ENCODE results near the gene IRF2BPL. TPM values are rescaled to one million over a fixed set of nuclear protein-coding genes. Genes with fewer than 3 reads are reported as not detected.
A peak's percentile ranks its signal among the peaks of the same experiment; 100 is the strongest.

The IRF2BPL gene
- total RNA-seq, 2 donors from 2014 or later, result 26.7 to 52.1 TPM

GRCh38 chr14:77061630-77062257 lies 33.2 kb upstream of the IRF2BPL start:
- TF ChIP-seq CTCF (IDR thresholded peaks at IDR 0.05) (no peak), POLR2A (IDR thresholded peaks at IDR 0.05) (no peak)
- Histone ChIP-seq H3K9me3 (no peaks in the 10 kb centered on the region), H3K27ac (no peak overlapping the region), H3K4me3 (no peak overlapping the region), H3K36me3 (replicated peaks in 1 of 2; ENCODE audit: insufficient read depth in 1 of 2, low read depth in 2 of 2) (no peaks in the 10 kb centered on the region), H3K4me1 (peaks cover 6% of the 10 kb centered on the region), H3K27me3 (no peaks in the 10 kb centered on the region)
- intact Hi-C loops (cut with DNase I), result loop anchor here (10.0 kb wide), 1 partner anchor 147 kb away; no protein-coding TSS in a partner anchor
- DNase-seq (no peak), ATAC-seq (no peak)
- WGBS, 2 donors, result 87 to 90% methylated on average over 10 to 12 of the region's 12 CpGs

- 68 to 72% methylated on average over 10 to 12 of the region's 12 CpGs for WGBS, 2 donors
- no peaks in the 10 kb centered on the region for H3K9me3 ChIP-seq
- H3K4me3 ChIP-seq, result no peak overlapping the region
- H3K27ac ChIP-seq, result peak overlapping the region in 1 of 4 donors; percentile 31
- intact Hi-C loops (cut with DNase I), result no loop called here
- TF ChIP-seq CTCF (IDR thresholded peaks at IDR 0.05) (peak in 2 of 7 experiments; percentile 15 to 22), POLR2A (IDR thresholded peaks at IDR 0.05) (no peak)
- ATAC-seq (peak; percentile 77), DNase-seq (peak in 3 of 4 donors; percentile 45 to 63 (median 61))
- H3K27me3 ChIP-seq, result no peaks in the 10 kb centered on the region
- H3K36me3 ChIP-seq (replicated peaks in 1 of 2; ENCODE audit: insufficient read depth in 1 of 2, low read depth in 2 of 2), result no peaks in the 10 kb centered on the region
- no peaks in the 10 kb centered on the region for H3K4me1 ChIP-seq
Observed at GRCh38 chr14:77059276-77059915, 30.9 kb upstream of the IRF2BPL start.

GRCh38 chr14:77058785-77059184 lies 30.3 kb upstream of the IRF2BPL start:
- WGBS, 2 donors, result 81 to 84% methylated on average over 9 of the region's 9 CpGs
- Histone ChIP-seq H3K4me3 (no peak overlapping the region), H3K9me3 (no peaks in the 10 kb centered on the region), H3K36me3 (replicated peaks in 1 of 2; ENCODE audit: insufficient read depth in 1 of 2, low read depth in 2 of 2) (no peaks in the 10 kb centered on the region), H3K27me3 (no peaks in the 10 kb centered on the region), H3K4me1 (no peaks in the 10 kb centered on the region), H3K27ac (peak overlapping the region in 1 of 4 donors; percentile 31)
- no peak for ATAC-seq
- intact Hi-C loops (cut with DNase I), result no loop called here
- DNase-seq, result no peak
- no peak for TF ChIP-seq POLR2A (IDR thresholded peaks at IDR 0.05)
- no peak for TF ChIP-seq CTCF (IDR thresholded peaks at IDR 0.05)

GRCh38 chr14:77058117-77058516 lies 29.6 kb upstream of the IRF2BPL start:
- no peak for TF ChIP-seq POLR2A (IDR thresholded peaks at IDR 0.05)
- TF ChIP-seq CTCF (IDR thresholded peaks at IDR 0.05), result no peak
- intact Hi-C loops (cut with DNase I), result no loop called here
- DNase-seq (no peak), ATAC-seq (no peak)
- no peaks in the 10 kb centered on the region for H3K27me3 ChIP-seq
- H3K4me1 ChIP-seq, result peaks cover 3% of the 10 kb centered on the region
- H3K9me3 ChIP-seq, result no peaks in the 10 kb centered on the region
- 81 to 84% methylated on average over 9 of the region's 9 CpGs for WGBS, 2 donors
- H3K27ac ChIP-seq, result no peak overlapping the region
- H3K36me3 ChIP-seq (replicated peaks in 1 of 2; ENCODE audit: insufficient read depth in 1 of 2, low read depth in 2 of 2), result no peaks in the 10 kb centered on the region
- H3K4me3 ChIP-seq, result no peak overlapping the region

Data from body of pancreas (tissue), 4 donors.